HepG2 (cell line): Measurements from ENCODE around the gene CHRD. TPM values are rescaled to one million over a fixed set of nuclear protein-coding genes. Genes with fewer than 3 reads are reported as not detected.
A peak's percentile ranks its signal among the peaks of the same experiment; 100 is the strongest.

Experiments used
- ATAC-seq: fragments of 200-7000 bp; cut with Tn5 transposase; 3 replicates; pipeline ENCODE4 v1.9.1; 2020; ENCODE audit warnings: mild to moderate bottlenecking, moderate library complexity
- BruUV-seq: library from RNA; stranded (reverse); fragments of 400-500 nt; replicated peaks from 2 replicates; lab custom pipeline; 2021; lab: Mats Ljungman, UMichigan
- CTCF ChIA-PET: fragments of 300-600 bp; formaldehyde crosslinking; extraction: SDS; loops from one replicate; lab custom pipeline; 2021; ENCODE audit warnings: low total read pairs, inconsistent platforms, low intra/inter-chr PET ratio; lab: Yijun Ruan, JAX
- POLR2A ChIA-PET: fragments of 350-600 bp; sonication (Branson Sonifier 250); formaldehyde crosslinking; loops from one replicate; lab custom pipeline; 2020; ENCODE audit warnings: antibody characterized with exemption, inconsistent platforms; lab: Yijun Ruan, JAX
- DNase-seq: peaks from one replicate; pipeline ENCODE4 v3.0.0-alpha.2; 2015; ENCODE audit warnings: low spot score
- FAIRE-seq: peaks from 3 replicates; lab custom pipeline; 2011; peaks lifted over from hg19 to GRCh38; lab: Jason Lieb, UNC
- H2AFZ ChIP-seq: one replicate; pipeline ENCODE4 v1.6.1; 2011; ENCODE audit warnings: low read length, inconsistent platforms
- H3K27ac ChIP-seq: fragments of 300-600 bp; 3 replicates; pipeline ENCODE4 v1.8.0; 2011; ENCODE audit warnings: mixed run types, mild to moderate bottlenecking, mixed read lengths, low read length, inconsistent platforms; ENCODE audit not compliant: insufficient read depth; ENCODE audit errors: extremely low read length
- H3K27me3 ChIP-seq, 2 experiments: fragments of 200-600 bp in 1 of 2; 2 replicates in 1 of 2; 3 replicates in 1 of 2; pipeline versions ENCODE4 v1.6.0 to v1.8.0; 2011; ENCODE audit warnings: low read length in 2 of 2, mild to moderate bottlenecking in 2 of 2, moderate library complexity in 2 of 2, inconsistent platforms in 1 of 2; ENCODE audit not compliant: insufficient read depth in 2 of 2, control insufficient read depth in 1 of 2
- H3K36me3 ChIP-seq, 2 experiments: fragments of 200-600 bp in 1 of 2; replicated peaks in 1 of 2; 2 replicates in 1 of 2; 3 replicates in 1 of 2; pipeline versions ENCODE4 v1.5.1 to v1.8.0; 2011; ENCODE audit warnings: low read length in 2 of 2, inconsistent platforms in 1 of 2; ENCODE audit not compliant: insufficient read depth in 2 of 2, control insufficient read depth in 1 of 2
- H3K4me1 ChIP-seq: 2 replicates; pipeline ENCODE4 v1.5.1; 2012; ENCODE audit warnings: low read length, inconsistent platforms; ENCODE audit not compliant: insufficient read depth
- H3K4me2 ChIP-seq: 2 replicates; pipeline ENCODE4 v1.6.0; 2011; ENCODE audit warnings: low read depth, low read length, inconsistent platforms
- H3K4me3 ChIP-seq, 3 experiments: fragments of 200-600 bp in 1 of 3; sonication (generic), shearing (Covaris generic) in 1 of 3; replicated peaks in 1 of 3; 2 replicates each; pipeline ENCODE4 v1.5.1; 2011 to 2016; ENCODE audit warnings: low read length in 3 of 3, inconsistent platforms in 2 of 3, low read depth in 2 of 3, mild to moderate bottlenecking in 2 of 3, control low read depth in 1 of 3, mixed read lengths in 1 of 3; ENCODE audit not compliant: insufficient read depth in 1 of 3
- H3K79me2 ChIP-seq: one replicate; pipeline ENCODE4 v1.6.1; 2011; ENCODE audit warnings: low read length, inconsistent platforms; ENCODE audit not compliant: insufficient read depth
- H3K9ac ChIP-seq: 2 replicates; pipeline ENCODE4 v1.6.0; 2011; ENCODE audit warnings: mild to moderate bottlenecking, low read depth, low read length, inconsistent platforms; ENCODE audit not compliant: insufficient read depth
- H3K9me3 ChIP-seq: 2 replicates; pipeline ENCODE4 v1.5.1; 2012; ENCODE audit warnings: mild to moderate bottlenecking, low read length
- H4K20me1 ChIP-seq: 2 replicates; pipeline ENCODE4 v1.6.0; 2011; ENCODE audit warnings: inconsistent platforms, mild to moderate bottlenecking, low read length, moderate library complexity; ENCODE audit not compliant: insufficient read depth
- DNMT3B ChIP-seq: conservative IDR thresholded peaks from 2 replicates; pipeline ENCODE4 v1.6.1; 2016; ENCODE audit warnings: missing biosample characterization, control low read depth
- ETV5 ChIP-seq: IDR thresholded peaks from 2 replicates; pipeline ENCODE4 v1.6.1; 2018; ENCODE audit warnings: missing biosample characterization, missing genetic modification reagents, inconsistent platforms, borderline replicate concordance
- EZH2 ChIP-seq: conservative IDR thresholded peaks from 2 replicates; pipeline ENCODE4 v1.6.1; 2012; ENCODE audit warnings: mild to moderate bottlenecking, low read depth, low read length, moderate library complexity
- FOXA1 ChIP-seq, 2 experiments: fragments of 450-650 bp in 1 of 2; sonication (generic) in 1 of 2; formaldehyde crosslinking in 1 of 2; IDR thresholded peaks; 2 replicates each; pipeline versions ENCODE4 v1.4.0 to v1.6.1; 2016 to 2020; ENCODE audit warnings: missing genetic modification reagents in 1 of 2
- FOXK1 ChIP-seq: sonication (generic); formaldehyde crosslinking; IDR thresholded peaks from 2 replicates; pipeline ENCODE4 v1.4.0; 2020; ENCODE audit warnings: low read depth, missing genetic modification reagents, borderline replicate concordance
- GABPA ChIP-seq, 2 experiments: IDR thresholded peaks; 2 replicates each; pipeline ENCODE4 v1.6.1; 2011 to 2016; ENCODE audit warnings: low read depth in 2 of 2, low read length in 1 of 2, missing biosample characterization in 1 of 2, missing genetic modification characterization in 1 of 2
- HNRNPL ChIP-seq: fragments of 200-400 bp; formaldehyde crosslinking; IDR thresholded peaks from 2 replicates; pipeline ENCODE4 v1.6.1; 2017; ENCODE audit warnings: mild to moderate bottlenecking, low read depth, low read length
- MTERF4 ChIP-seq: sonication (generic); formaldehyde crosslinking; IDR thresholded peaks from 2 replicates; pipeline ENCODE4 v1.8.0; 2023; ENCODE audit warnings: mild to moderate bottlenecking, missing genetic modification reagents
- NONO ChIP-seq, 2 experiments: fragments of 450-650 bp in 1 of 2; sonication (generic) in 1 of 2; formaldehyde crosslinking in 1 of 2; IDR thresholded peaks in 1 of 2; conservative IDR thresholded peaks in 1 of 2; 2 replicates each; pipeline versions ENCODE4 v1.6.1 to v1.8.0; 2017 to 2022; ENCODE audit warnings: mild to moderate bottlenecking in 1 of 2, missing genetic modification reagents in 1 of 2, moderate library complexity in 1 of 2
- PATZ1 ChIP-seq: sonication (generic); formaldehyde crosslinking; IDR thresholded peaks from 2 replicates; pipeline ENCODE4 v1.4.0; 2020; ENCODE audit warnings: missing genetic modification reagents
- TFDP2 ChIP-seq: sonication (generic); formaldehyde crosslinking; IDR thresholded peaks from 2 replicates; pipeline ENCODE4 v1.4.0; 2020; ENCODE audit warnings: missing genetic modification reagents
- ZBTB43 ChIP-seq: sonication (generic); formaldehyde crosslinking; conservative IDR thresholded peaks from 2 replicates; pipeline ENCODE4 v1.4.0; 2020; ENCODE audit warnings: missing genetic modification reagents
- ZNF709 ChIP-seq: sonication (generic); formaldehyde crosslinking; IDR thresholded peaks from 2 replicates; pipeline ENCODE4 v1.5.0; 2020; ENCODE audit warnings: mild to moderate bottlenecking, missing genetic modification reagents
- WGBS: methylation state at CpG from one replicate; pipeline ENCODE4 v1.1.6; 2017; ENCODE audit warnings: low lambda C conversion rate; 5-methylcytosine and 5-hydroxymethylcytosine counted together
- in situ Hi-C: cut with HindIII; loops from 2 replicates; pipeline ENCODE4 v1.10.0; 2017; ENCODE audit warnings: low pct_unique_long_range_greater_than_20kb; ENCODE audit not compliant: extremely low pct_ligation_motif_present
- intact Hi-C: fragments of 100-400 bp; cut with micrococcal nuclease; formaldehyde crosslinking; loops from one replicate; pipeline ENCODE4 v1.10.0; 2022; ENCODE audit not compliant: unreplicated experiment
- polyA plus RNA-seq, 8 experiments: library from polyadenylated mRNA; depleted of rRNA in 3 of 8; stranded (reverse) in 7 of 8; unstranded in 1 of 8; fragments of >200 nt; fragmentation: Illumina TruSeq in 4 of 8; extraction: Trizol in 4 of 8; gene quantifications; 2 replicates each; pipeline versions ENCODE4 v1.2.1 to v1.2.3, GENCODE V29; 2011 to 2016; ENCODE audit warnings: low read depth in 4 of 8, missing spikeins in 1 of 8, mixed read lengths in 1 of 8; ENCODE audit not compliant: insufficient read depth in 1 of 8
- total RNA-seq, 5 experiments: library from RNA; depleted of rRNA; stranded (reverse); fragments of >200 nt; fragmentation: Illumina TruSeq; extraction: Trizol; gene quantifications; 2 replicates each; pipeline ENCODE4 v1.2.3, GENCODE V29; 2016; ENCODE audit warnings: low read depth in 1 of 5

Gene CHRD
- total and polyA plus RNA-seq, 2 of the 13 experiments (the other 11 are each of a cell fraction or from before 2014, with no cell fraction given), result 22.2 to 35.2 TPM

- in situ Hi-C loops (loop anchor here (10.0 kb wide), 2 partner anchors 87 to 137 kb away; no protein-coding TSS in a partner anchor), intact Hi-C loops (no loop called here)
- Histone ChIP-seq H3K27me3 (no peaks in the 10 kb centered on the region; a peak in 1 of 5 replicates), H3K4me1 (peaks cover 27% of the 10 kb centered on the region), H3K9me3 (no peaks in the 10 kb centered on the region), H3K79me2 (peaks cover 25% of the 10 kb centered on the region), H3K9ac (peak overlapping the region; percentile 83), H3K4me2 (peak overlapping the region; percentile 97), H4K20me1 (0 out of 2 replicates have a peak, but pooled peaks cover 3% of the 10 kb centered on the region), H3K27ac (peak overlapping the region; percentile 90), H2AFZ (no peak overlapping the region), H3K36me3 (peaks cover 11 to 34% of the 10 kb centered on the region in 2 experiments), H3K4me3 (peak overlapping the region; percentile 79 to 90 (median 90))
- ChIA-PET POLR2A (interaction anchor here (0.8 to 2.4 kb wide), 10 partner anchors 9 to 136 kb away, joined by 3 to 15 read pairs (median 4); partner anchors contain the start of genes CLCN2 and POLR2H), CTCF (no interaction called here)
- no peak for TF ChIP-seq NONO (IDR thresholded peaks at IDR 0.05)
- TF ChIP-seq NONO (CRISPR knock-in tag; conservative IDR thresholded peaks at IDR 0.05), result 0 out of 2 replicates have a peak, but pooled peaks have one; percentile 4
- 0 out of 2 replicates have a peak, but pooled peaks have one; percentile 15 for TF ChIP-seq GABPA (IDR thresholded peaks at IDR 0.05; ENCODE audit: low read depth, low read length)
- no peak for TF ChIP-seq GABPA (CRISPR knock-in tag; IDR thresholded peaks at IDR 0.05; ENCODE audit: low read depth)
- TF ChIP-seq DNMT3B (CRISPR knock-in tag), result 0 out of 2 replicates have a peak, but pooled peaks have one; percentile 13
- TF ChIP-seq ETV5 (CRISPR knock-in tag), result peak; percentile 48
- TF ChIP-seq EZH2, result no peak
- TF ChIP-seq MTERF4 (CRISPR knock-in tag), result 0 out of 2 replicates have a peak, but pooled peaks have one; percentile 4
- TF ChIP-seq PATZ1, result peak; percentile 16; the same call in 1 of the 2 replicates
- 0 out of 2 replicates have a peak, but pooled peaks have one; percentile 22 for TF ChIP-seq FOXK1 (CRISPR knock-in tag)
- 0 out of 2 replicates have a peak, but pooled peaks have one; percentile 14 for TF ChIP-seq HNRNPL
- no peak for TF ChIP-seq ZNF709 (CRISPR knock-in tag)
- no peak for TF ChIP-seq ZBTB43 (CRISPR knock-in tag)
- no peak for TF ChIP-seq FOXA1 (IDR thresholded peaks at IDR 0.05)
- peak; percentile 80 for TF ChIP-seq FOXA1 (CRISPR knock-in tag; IDR thresholded peaks at IDR 0.05)
- peak; percentile 7; the same call in 1 of the 2 replicates for TF ChIP-seq TFDP2 (CRISPR knock-in tag)
- ATAC-seq (no peak), DNase-seq (peak; percentile 23), FAIRE-seq (no peak)
- 10% methylated on average over 5 of the region's 5 CpGs for WGBS
- no TSS peak for BruUV-seq
Measured at GRCh38 chr3:184377374-184377773, 2.5 kb upstream of the CHRD start.
